K562 (cell line): ENCODE data around the gene MFSD12. TPM values are rescaled to one million over a fixed set of nuclear protein-coding genes. Genes with fewer than 3 reads are reported as not detected.

ENCODE experiments used
- CBX3 ChIP-seq, 2 experiments: IDR thresholded peaks; 1 replicate in 1 of 2; 2 replicates in 1 of 2; pipeline ENCODE4 v1.6.1; 2012; ENCODE audit warnings: inconsistent platforms in 2 of 2, low read length in 2 of 2, borderline replicate concordance in 1 of 2, control low read depth in 1 of 2
- EWSR1 ChIP-seq: fragments of 450-650 bp; IDR thresholded peaks from 2 replicates; pipeline ENCODE4 v1.6.1; 2018; ENCODE audit warnings: borderline replicate concordance, mild to moderate bottlenecking, low read depth, moderate library complexity; ENCODE audit not compliant: partially characterized antibody
- ILF3 ChIP-seq: fragments of 450-650 bp; IDR thresholded peaks from 2 replicates; pipeline ENCODE4 v1.6.1; 2018; ENCODE audit warnings: antibody characterized with exemption, mild to moderate bottlenecking, moderate library complexity, borderline replicate concordance
- MEF2D ChIP-seq: conservative IDR thresholded peaks from 2 replicates; pipeline ENCODE4 v1.6.1; 2016; ENCODE audit warnings: low read depth, missing genetic modification characterization, missing compliant biosample characterization
- RBM15 ChIP-seq: fragments of 200-400 bp; formaldehyde crosslinking; IDR thresholded peaks from 2 replicates; pipeline ENCODE4 v1.6.1; 2018; ENCODE audit warnings: mild to moderate bottlenecking, low read length, moderate library complexity; ENCODE audit not compliant: insufficient read depth
- SIN3A ChIP-seq, 2 experiments: fragments of 150-350 bp in 1 of 2; IDR thresholded peaks; 2 replicates each; pipeline ENCODE4 v1.6.1; 2011 to 2016; ENCODE audit warnings: borderline replicate concordance in 2 of 2, low read depth in 2 of 2, low read length in 2 of 2, mild to moderate bottlenecking in 2 of 2, moderate library complexity in 2 of 2; ENCODE audit not compliant: control insufficient read depth in 1 of 2
- ZC3H11A ChIP-seq: IDR thresholded peaks from 2 replicates; pipeline ENCODE4 v1.6.1; 2012; ENCODE audit warnings: low read depth, low read length, improper control_type of control experiment
- ZNF695 ChIP-seq: fragments of 450-650 bp; formaldehyde crosslinking; IDR thresholded peaks from 2 replicates; pipeline ENCODE4 v1.4.0; 2020; ENCODE audit warnings: mild to moderate bottlenecking, moderate library complexity
- polyA plus RNA-seq, 8 experiments: library from polyadenylated mRNA; depleted of rRNA in 4 of 8; stranded (reverse) in 5 of 8; unstranded in 3 of 8; fragments of >200 nt; fragmentation: Nextera tagmentation in 2 of 8; fragmentation: Illumina TruSeq in 1 of 8; extraction: Ambion mirVana in 2 of 8; extraction: Trizol in 1 of 8; gene quantifications; 2 replicates each; pipeline versions ENCODE4 v1.2.1 to v1.2.3, GENCODE V29; 2011 to 2014; ENCODE audit warnings: inconsistent platforms in 1 of 8, missing spikeins in 1 of 8
- total RNA-seq, 7 experiments: library from RNA; depleted of rRNA in 6 of 7; stranded (reverse); fragments of >200 nt in 6 of 7; fragmentation: Illumina TruSeq in 2 of 7; extraction: Trizol in 2 of 7; gene quantifications; 2 replicates each; pipeline versions ENCODE4 v1.2.1 to v1.2.3, GENCODE V29; 2011 to 2021; ENCODE audit warnings: low replicate concordance in 1 of 7
- TF ChIP-seq, protein P1 (sequence below): sonication (generic); formaldehyde crosslinking; IDR thresholded peaks from 2 replicates; pipeline ENCODE4 v1.8.0; 2022; ENCODE audit warnings: mild to moderate bottlenecking, low read depth, missing genetic modification reagents
- TF ChIP-seq, protein P2 (sequence below): sonication (generic); formaldehyde crosslinking; IDR thresholded peaks from 2 replicates; pipeline ENCODE4 v1.8.0; 2022; ENCODE audit warnings: mild to moderate bottlenecking, missing genetic modification reagents
- TF ChIP-seq, protein P3 (sequence below): fragments of 450-650 bp; formaldehyde crosslinking; IDR thresholded peaks from 2 replicates; pipeline ENCODE4 v1.4.0; 2020; ENCODE audit warnings: mild to moderate bottlenecking, moderate library complexity
- TF ChIP-seq, protein P4 (sequence below): fragments of 250-450 bp; sonication (Bioruptor Pico); IDR thresholded peaks from 2 replicates; pipeline ENCODE4 v1.8.0; 2021; ENCODE audit warnings: moderate library complexity, mild to moderate bottlenecking, inconsistent platforms
- TF ChIP-seq, protein P5 (sequence below): fragments of 450-650 bp; IDR thresholded peaks from 2 replicates; pipeline ENCODE4 v1.6.1; 2014; ENCODE audit warnings: low read depth, mild to moderate bottlenecking, moderate library complexity, borderline replicate concordance
- TF ChIP-seq, protein P6 (sequence below): fragments of 250-450 bp; sonication (Bioruptor Pico); IDR thresholded peaks from 2 replicates; pipeline ENCODE4 v1.9.0; 2021; ENCODE audit warnings: mild to moderate bottlenecking

The MFSD12 gene
- total and polyA plus RNA-seq, 9 of the 15 experiments (the other 6 are each of a cell fraction or from before 2014, with no cell fraction given): 0.69 to 112 (median 31.8) TPM

DNA sequence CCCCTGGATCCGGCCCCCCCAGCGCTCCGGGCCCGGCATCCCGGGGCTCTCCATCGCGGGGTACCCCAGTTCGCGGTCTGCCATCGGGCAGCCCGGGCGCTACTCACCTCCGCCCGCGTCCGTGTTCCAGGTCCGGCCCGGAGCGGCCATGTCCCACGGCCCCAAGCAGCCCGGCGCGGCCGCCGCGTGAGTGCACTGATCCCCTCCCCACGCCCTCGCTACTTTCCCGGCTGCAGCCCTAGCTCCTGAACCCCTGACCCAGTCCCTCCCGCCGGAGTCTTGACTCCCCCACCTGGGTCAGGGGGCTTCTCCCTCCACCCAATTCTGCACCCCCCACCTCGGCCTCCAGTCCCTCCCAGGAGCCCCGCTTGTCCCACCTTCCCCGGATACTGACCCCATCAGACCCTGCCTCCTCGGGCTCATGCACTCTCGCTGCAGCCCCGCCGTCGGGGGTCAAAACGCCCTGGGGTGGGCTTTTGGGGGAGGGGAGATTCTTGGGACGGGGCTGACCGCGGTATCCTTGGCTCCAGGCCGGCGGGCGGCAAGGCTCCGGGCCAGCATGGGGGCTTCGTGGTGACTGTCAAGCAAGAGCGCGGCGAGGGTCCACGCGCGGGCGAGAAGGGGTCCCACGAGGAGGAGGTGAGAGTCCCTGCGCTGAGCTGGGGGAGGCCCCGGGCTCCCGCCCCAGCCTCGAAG, 15.9 kb upstream of the MFSD12 start (continued):
- TF ChIP-seq, protein P1, sequence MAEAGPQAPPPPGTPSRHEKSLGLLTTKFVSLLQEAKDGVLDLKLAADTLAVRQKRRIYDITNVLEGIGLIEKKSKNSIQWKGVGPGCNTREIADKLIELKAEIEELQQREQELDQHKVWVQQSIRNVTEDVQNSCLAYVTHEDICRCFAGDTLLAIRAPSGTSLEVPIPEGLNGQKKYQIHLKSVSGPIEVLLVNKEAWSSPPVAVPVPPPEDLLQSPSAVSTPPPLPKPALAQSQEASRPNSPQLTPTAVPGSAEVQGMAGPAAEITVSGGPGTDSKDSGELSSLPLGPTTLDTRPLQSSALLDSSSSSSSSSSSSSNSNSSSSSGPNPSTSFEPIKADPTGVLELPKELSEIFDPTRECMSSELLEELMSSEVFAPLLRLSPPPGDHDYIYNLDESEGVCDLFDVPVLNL (CRISPR knock-in tag): no peak
- TF ChIP-seq EWSR1 (no peak), SIN3A (IDR thresholded peaks at IDR 0.05; ENCODE audit: borderline replicate concordance in 2 of 2, control insufficient read depth in 1 of 2, low read depth in 2 of 2, low read length in 2 of 2) (peak; percentile 59 to 64; a peak in 2 of 4 replicates), RBM15 (no peak), ZC3H11A (no peak), MEF2D (no peak), CBX3 (IDR thresholded peaks at IDR 0.05; ENCODE audit: borderline replicate concordance in 1 of 2, low read length in 2 of 2) (no peak), ILF3 (no peak), ZNF695 (CRISPR knock-in tag) (no peak)
- TF ChIP-seq, protein P2, sequence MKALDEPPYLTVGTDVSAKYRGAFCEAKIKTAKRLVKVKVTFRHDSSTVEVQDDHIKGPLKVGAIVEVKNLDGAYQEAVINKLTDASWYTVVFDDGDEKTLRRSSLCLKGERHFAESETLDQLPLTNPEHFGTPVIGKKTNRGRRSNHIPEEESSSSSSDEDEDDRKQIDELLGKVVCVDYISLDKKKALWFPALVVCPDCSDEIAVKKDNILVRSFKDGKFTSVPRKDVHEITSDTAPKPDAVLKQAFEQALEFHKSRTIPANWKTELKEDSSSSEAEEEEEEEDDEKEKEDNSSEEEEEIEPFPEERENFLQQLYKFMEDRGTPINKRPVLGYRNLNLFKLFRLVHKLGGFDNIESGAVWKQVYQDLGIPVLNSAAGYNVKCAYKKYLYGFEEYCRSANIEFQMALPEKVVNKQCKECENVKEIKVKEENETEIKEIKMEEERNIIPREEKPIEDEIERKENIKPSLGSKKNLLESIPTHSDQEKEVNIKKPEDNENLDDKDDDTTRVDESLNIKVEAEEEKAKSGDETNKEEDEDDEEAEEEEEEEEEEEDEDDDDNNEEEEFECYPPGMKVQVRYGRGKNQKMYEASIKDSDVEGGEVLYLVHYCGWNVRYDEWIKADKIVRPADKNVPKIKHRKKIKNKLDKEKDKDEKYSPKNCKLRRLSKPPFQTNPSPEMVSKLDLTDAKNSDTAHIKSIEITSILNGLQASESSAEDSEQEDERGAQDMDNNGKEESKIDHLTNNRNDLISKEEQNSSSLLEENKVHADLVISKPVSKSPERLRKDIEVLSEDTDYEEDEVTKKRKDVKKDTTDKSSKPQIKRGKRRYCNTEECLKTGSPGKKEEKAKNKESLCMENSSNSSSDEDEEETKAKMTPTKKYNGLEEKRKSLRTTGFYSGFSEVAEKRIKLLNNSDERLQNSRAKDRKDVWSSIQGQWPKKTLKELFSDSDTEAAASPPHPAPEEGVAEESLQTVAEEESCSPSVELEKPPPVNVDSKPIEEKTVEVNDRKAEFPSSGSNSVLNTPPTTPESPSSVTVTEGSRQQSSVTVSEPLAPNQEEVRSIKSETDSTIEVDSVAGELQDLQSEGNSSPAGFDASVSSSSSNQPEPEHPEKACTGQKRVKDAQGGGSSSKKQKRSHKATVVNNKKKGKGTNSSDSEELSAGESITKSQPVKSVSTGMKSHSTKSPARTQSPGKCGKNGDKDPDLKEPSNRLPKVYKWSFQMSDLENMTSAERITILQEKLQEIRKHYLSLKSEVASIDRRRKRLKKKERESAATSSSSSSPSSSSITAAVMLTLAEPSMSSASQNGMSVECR (CRISPR knock-in tag): 0 out of 2 replicates have a peak, but pooled peaks have one; percentile 33
- TF ChIP-seq, protein P3, sequence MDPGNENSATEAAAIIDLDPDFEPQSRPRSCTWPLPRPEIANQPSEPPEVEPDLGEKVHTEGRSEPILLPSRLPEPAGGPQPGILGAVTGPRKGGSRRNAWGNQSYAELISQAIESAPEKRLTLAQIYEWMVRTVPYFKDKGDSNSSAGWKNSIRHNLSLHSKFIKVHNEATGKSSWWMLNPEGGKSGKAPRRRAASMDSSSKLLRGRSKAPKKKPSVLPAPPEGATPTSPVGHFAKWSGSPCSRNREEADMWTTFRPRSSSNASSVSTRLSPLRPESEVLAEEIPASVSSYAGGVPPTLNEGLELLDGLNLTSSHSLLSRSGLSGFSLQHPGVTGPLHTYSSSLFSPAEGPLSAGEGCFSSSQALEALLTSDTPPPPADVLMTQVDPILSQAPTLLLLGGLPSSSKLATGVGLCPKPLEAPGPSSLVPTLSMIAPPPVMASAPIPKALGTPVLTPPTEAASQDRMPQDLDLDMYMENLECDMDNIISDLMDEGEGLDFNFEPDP: no peak
- TF ChIP-seq, protein P4, sequence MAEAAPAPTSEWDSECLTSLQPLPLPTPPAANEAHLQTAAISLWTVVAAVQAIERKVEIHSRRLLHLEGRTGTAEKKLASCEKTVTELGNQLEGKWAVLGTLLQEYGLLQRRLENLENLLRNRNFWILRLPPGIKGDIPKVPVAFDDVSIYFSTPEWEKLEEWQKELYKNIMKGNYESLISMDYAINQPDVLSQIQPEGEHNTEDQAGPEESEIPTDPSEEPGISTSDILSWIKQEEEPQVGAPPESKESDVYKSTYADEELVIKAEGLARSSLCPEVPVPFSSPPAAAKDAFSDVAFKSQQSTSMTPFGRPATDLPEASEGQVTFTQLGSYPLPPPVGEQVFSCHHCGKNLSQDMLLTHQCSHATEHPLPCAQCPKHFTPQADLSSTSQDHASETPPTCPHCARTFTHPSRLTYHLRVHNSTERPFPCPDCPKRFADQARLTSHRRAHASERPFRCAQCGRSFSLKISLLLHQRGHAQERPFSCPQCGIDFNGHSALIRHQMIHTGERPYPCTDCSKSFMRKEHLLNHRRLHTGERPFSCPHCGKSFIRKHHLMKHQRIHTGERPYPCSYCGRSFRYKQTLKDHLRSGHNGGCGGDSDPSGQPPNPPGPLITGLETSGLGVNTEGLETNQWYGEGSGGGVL (CRISPR knock-in tag): no peak
- TF ChIP-seq, protein P5, sequence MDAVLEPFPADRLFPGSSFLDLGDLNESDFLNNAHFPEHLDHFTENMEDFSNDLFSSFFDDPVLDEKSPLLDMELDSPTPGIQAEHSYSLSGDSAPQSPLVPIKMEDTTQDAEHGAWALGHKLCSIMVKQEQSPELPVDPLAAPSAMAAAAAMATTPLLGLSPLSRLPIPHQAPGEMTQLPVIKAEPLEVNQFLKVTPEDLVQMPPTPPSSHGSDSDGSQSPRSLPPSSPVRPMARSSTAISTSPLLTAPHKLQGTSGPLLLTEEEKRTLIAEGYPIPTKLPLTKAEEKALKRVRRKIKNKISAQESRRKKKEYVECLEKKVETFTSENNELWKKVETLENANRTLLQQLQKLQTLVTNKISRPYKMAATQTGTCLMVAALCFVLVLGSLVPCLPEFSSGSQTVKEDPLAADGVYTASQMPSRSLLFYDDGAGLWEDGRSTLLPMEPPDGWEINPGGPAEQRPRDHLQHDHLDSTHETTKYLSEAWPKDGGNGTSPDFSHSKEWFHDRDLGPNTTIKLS: no peak
- TF ChIP-seq, protein P6, sequence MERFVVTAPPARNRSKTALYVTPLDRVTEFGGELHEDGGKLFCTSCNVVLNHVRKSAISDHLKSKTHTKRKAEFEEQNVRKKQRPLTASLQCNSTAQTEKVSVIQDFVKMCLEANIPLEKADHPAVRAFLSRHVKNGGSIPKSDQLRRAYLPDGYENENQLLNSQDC (CRISPR knock-in tag): no peak
